ENCODE data around the gene CLEC4G.

CLEC4G gene

DNA sequence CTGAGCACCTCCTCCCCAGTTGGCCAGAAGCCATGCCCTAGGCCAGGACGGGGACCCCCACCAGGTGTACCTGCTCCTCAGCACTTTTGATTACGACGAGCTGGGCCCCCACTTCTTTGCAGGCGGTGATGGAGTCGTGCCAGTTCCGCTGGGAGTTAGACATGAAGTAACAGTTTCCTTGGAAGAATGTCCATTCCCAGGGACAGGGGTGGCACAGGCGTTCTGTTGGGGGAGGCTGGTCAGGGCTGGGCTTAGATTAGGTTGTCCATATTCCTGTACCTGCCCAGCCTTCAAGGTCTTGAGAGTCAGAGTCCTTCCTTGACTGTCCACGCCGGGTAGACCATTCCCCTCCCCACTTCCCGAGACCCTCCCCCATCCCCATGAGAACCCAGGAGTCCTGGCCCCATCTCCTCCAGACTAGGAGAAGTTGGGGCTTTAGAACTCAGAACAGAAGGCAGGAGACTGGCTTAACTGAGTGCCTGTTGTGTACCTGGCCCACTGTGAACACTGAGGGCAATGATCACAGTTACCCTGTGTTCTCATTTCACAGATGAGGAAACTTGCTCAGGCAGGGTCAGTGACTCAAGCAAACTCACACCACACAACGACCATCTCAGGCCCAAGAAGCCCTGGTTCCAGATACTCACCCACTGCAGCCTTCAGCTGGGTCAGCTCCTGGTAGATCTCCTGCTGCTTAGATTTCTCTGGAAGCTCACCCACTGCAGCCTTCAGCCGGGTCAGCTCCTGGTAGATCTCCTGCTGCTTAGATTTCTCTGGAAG is 13.2 kb upstream of the CLEC4G start:
- no peak for TF ChIP-seq EZH2phosphoT487 (IDR thresholded peaks at IDR 0.05; ENCODE audit: low read length)
- TF ChIP-seq EZH2 (optimal IDR thresholded peaks at IDR 0.05; ENCODE audit: low read depth, low read length): no peak
- no peak for TF ChIP-seq CTCF (IDR thresholded peaks at IDR 0.05; ENCODE audit: low read length)
- no peak overlapping the region for H3K9ac ChIP-seq (ENCODE audit: low read length)
- H3K9me2 ChIP-seq (replicated peaks; ENCODE audit: insufficient read depth, low read length): no peaks in the 10 kb centered on the region
- no peak overlapping the region for H2AFZ ChIP-seq (ENCODE audit: low read length)
- no peaks in the 10 kb centered on the region for H3K9me3 ChIP-seq (replicated peaks; ENCODE audit: insufficient read depth, low read length)
- no peaks in the 10 kb centered on the region for H3K4me1 ChIP-seq (ENCODE audit: low read length)
- no peak overlapping the region for H3K27ac ChIP-seq (ENCODE audit: low read length)
- H3K4me3 ChIP-seq (ENCODE audit: low read length): no peak overlapping the region
- no peak overlapping the region for H3K4me2 ChIP-seq (ENCODE audit: low read depth, low read length)
- no peaks in the 10 kb centered on the region for H3K79me2 ChIP-seq (ENCODE audit: low read length)
- DNase-seq: no peak
- no peaks in the 10 kb centered on the region for H3F3A ChIP-seq (ENCODE audit: insufficient read depth, low read length)
- no peaks in the 10 kb centered on the region for H3K36me3 ChIP-seq (replicated peaks; ENCODE audit: insufficient read depth, low read length)
- H3K27me3 ChIP-seq (replicated peaks; ENCODE audit: insufficient read depth, low read length): peaks cover 66% of the 10 kb centered on the region
- H4K20me1 ChIP-seq (ENCODE audit: insufficient read depth, low read length): no peaks in the 10 kb centered on the region

DNA sequence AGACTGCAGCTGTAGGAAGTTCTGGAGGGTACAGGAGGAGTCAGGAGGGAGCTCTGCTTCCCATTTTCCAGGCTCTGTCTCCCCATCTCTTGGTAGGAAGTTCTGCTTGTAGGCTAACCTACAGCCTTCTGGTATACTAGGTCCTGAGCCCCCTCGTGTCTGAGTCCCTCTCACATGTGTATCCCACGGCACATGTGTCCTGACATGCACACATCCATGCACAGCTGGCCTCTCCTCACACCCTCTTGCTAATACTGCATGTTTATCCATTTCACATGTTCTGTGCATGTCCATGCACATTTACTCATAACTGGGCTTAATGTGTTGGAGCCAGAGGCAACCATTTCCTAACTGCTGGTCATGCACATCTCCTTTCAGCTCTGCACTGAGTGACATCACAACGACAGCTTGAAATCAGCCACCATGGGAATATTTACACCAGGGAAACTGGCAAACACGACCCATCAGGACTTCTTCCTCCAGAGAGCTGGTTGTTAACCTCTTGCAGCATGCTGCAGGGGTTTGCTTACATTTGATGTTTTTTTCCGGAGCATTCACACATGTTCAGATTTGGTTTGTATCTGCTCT is 12.4 kb upstream of the CLEC4G start:
- peaks cover 71% of the 10 kb centered on the region for H3K27me3 ChIP-seq (replicated peaks; ENCODE audit: insufficient read depth, low read length)
- H3K9ac ChIP-seq (ENCODE audit: low read length): no peak overlapping the region
- H3K9me3 ChIP-seq (replicated peaks; ENCODE audit: insufficient read depth, low read length): no peaks in the 10 kb centered on the region
- no peaks in the 10 kb centered on the region for H3F3A ChIP-seq (ENCODE audit: insufficient read depth, low read length)
- no peaks in the 10 kb centered on the region for H4K20me1 ChIP-seq (ENCODE audit: insufficient read depth, low read length)
- H3K9me2 ChIP-seq (replicated peaks; ENCODE audit: insufficient read depth, low read length): no peaks in the 10 kb centered on the region
- no peak for TF ChIP-seq EZH2 (optimal IDR thresholded peaks at IDR 0.05; ENCODE audit: low read depth, low read length)
- TF ChIP-seq CTCF (IDR thresholded peaks at IDR 0.05; ENCODE audit: low read length): no peak
- no peak for TF ChIP-seq EZH2phosphoT487 (IDR thresholded peaks at IDR 0.05; ENCODE audit: low read length)
- H3K4me1 ChIP-seq (ENCODE audit: low read length): no peaks in the 10 kb centered on the region
- H2AFZ ChIP-seq (ENCODE audit: low read length): no peak overlapping the region
- no peaks in the 10 kb centered on the region for H3K79me2 ChIP-seq (ENCODE audit: low read length)
- H3K36me3 ChIP-seq (replicated peaks; ENCODE audit: insufficient read depth, low read length): no peaks in the 10 kb centered on the region
- no peak for DNase-seq
- no peak overlapping the region for H3K27ac ChIP-seq (ENCODE audit: low read length)
- no peak overlapping the region for H3K4me2 ChIP-seq (ENCODE audit: low read depth, low read length)
- H3K4me3 ChIP-seq (ENCODE audit: low read length): no peak overlapping the region

- Histone ChIP-seq H2AFZ (ENCODE audit: low read length) (no peak overlapping the region), H3K4me1 (ENCODE audit: low read length) (no peaks in the 10 kb centered on the region), H4K20me1 (ENCODE audit: insufficient read depth, low read length) (no peaks in the 10 kb centered on the region), H3K4me2 (ENCODE audit: low read depth, low read length) (no peak overlapping the region), H3K79me2 (ENCODE audit: low read length) (no peaks in the 10 kb centered on the region), H3K4me3 (ENCODE audit: low read length) (no peak overlapping the region), H3K9me2 (replicated peaks; ENCODE audit: insufficient read depth, low read length) (no peaks in the 10 kb centered on the region), H3K27ac (ENCODE audit: low read length) (no peak overlapping the region), H3F3A (ENCODE audit: insufficient read depth, low read length) (no peaks in the 10 kb centered on the region), H3K36me3 (replicated peaks; ENCODE audit: insufficient read depth, low read length) (no peaks in the 10 kb centered on the region), H3K9me3 (replicated peaks; ENCODE audit: insufficient read depth, low read length) (no peaks in the 10 kb centered on the region), H3K27me3 (replicated peaks; ENCODE audit: insufficient read depth, low read length) (peaks cover 71% of the 10 kb centered on the region), H3K9ac (ENCODE audit: low read length) (no peak overlapping the region)
- TF ChIP-seq CTCF (IDR thresholded peaks at IDR 0.05; ENCODE audit: low read length): no peak
- no peak for TF ChIP-seq EZH2phosphoT487 (IDR thresholded peaks at IDR 0.05; ENCODE audit: low read length)
- no peak for TF ChIP-seq EZH2 (optimal IDR thresholded peaks at IDR 0.05; ENCODE audit: low read depth, low read length)
- no peak for DNase-seq
These were observed 11.5 kb upstream of the CLEC4G start for GRCh38 chr19:7743425-7743841.
